HG02642 (cell line): ENCODE measurements around the gene GPR162.
"Not testable (repeated sequence)": the region's sequence is repeated elsewhere in the genome, so short reads cannot be mapped to it uniquely, and the experiment has no call there.

Experiments used
- ATAC-seq: cut with Tn5 transposase; IDR thresholded peaks from one replicate; pipeline ENCODE4 v1.9.1; 2021; ENCODE audit warnings: mild to moderate bottlenecking; ENCODE audit not compliant: unreplicated experiment, poor library complexity

GPR162 gene

GRCh38 chr12:6851921-6852650 lies 30.5 kb downstream of the GPR162 start, which contains the start of gene USP5:
TSS of gene USP5 (plus strand) at chr12:6852150. CDS start at chr12:6852180, 30 bp downstream.
- peak; percentile 72 for ATAC-seq

- no peak for ATAC-seq
Observed at GRCh38 chr12:6852651-6853354, 31.2 kb downstream of the GPR162 start.

GRCh38 chr12:6853626-6854025 lies 32.0 kb downstream of the GPR162 start:
- ATAC-seq, result no peak

GRCh38 chr12:6854036-6854435 lies 32.4 kb downstream of the GPR162 start:
- no peak for ATAC-seq

GRCh38 chr12:6855322-6855721 lies 33.7 kb downstream of the GPR162 start:
- ATAC-seq, result no peak

GRCh38 chr12:6858799-6859198 lies 37.2 kb downstream of the GPR162 start:
- no peak for ATAC-seq

- no peak for ATAC-seq
Observed at GRCh38 chr12:6860116-6860515, 38.5 kb downstream of the GPR162 start.

GRCh38 chr12:6860942-6861341 lies 39.3 kb downstream of the GPR162 start:
- ATAC-seq, result no peak

GRCh38 chr12:6861391-6861790 lies 39.8 kb downstream of the GPR162 start:
- ATAC-seq, result no peak

GRCh38 chr12:6863033-6863432 lies 41.4 kb downstream of the GPR162 start:
- no peak for ATAC-seq

- no peak for ATAC-seq
Observed at GRCh38 chr12:6863586-6864321, 42.1 kb downstream of the GPR162 start.

GRCh38 chr12:6865307-6865706 lies 43.7 kb downstream of the GPR162 start:
- not testable (repeated sequence) for ATAC-seq

- no peak for ATAC-seq
Observed at GRCh38 chr12:6866163-6866919, 44.7 kb downstream of the GPR162 start.

- peak; percentile 3 for ATAC-seq
Observed at GRCh38 chr12:6866920-6867412, 45.3 kb downstream of the GPR162 start.

GRCh38 chr12:6867413-6868210 lies 46.0 kb downstream of the GPR162 start, which contains the start of gene TPI1:
TSS of gene TPI1 (plus strand) at chr12:6867531. CDS start at chr12:6867567, 36 bp downstream.
- ATAC-seq, result peak; percentile 69

- ATAC-seq, result no peak
Observed at GRCh38 chr12:6868211-6869048, 46.8 kb downstream of the GPR162 start.

GRCh38 chr12:6869049-6870021 lies 47.7 kb downstream of the GPR162 start:
- no peak for ATAC-seq
